Measurements from ENCODE around the gene CEP112.
"Not testable (repeated sequence)": the region's sequence is repeated elsewhere in the genome, so short reads cannot be mapped to it uniquely, and the experiment has no call there.

Gene CEP112

DNA sequence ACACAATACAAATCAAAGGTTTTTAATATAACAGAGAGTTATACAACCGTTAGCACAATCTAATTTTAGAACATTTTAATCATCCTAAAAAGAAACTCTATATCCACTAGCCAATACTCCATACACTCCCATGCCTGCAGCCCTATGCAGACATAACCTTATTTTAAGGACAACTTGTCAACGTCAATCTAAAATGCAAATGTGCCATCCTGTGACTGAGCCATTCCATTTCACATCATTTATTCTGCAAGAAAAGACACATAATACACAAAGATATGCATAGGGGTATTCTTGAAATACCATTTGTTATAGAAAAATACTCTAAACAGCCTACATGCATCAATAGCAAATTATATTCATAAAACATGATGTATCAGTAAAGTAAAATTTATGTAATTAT, 106.7 kb downstream of the CEP112 start:
- no peaks in the 10 kb centered on the region for H3K9me3 ChIP-seq (ENCODE audit: severe bottlenecking)

GRCh38 chr17:66080670-66081069, 111.3 kb downstream of the CEP112 start:
- not testable (repeated sequence) for H3K9me3 ChIP-seq (ENCODE audit: severe bottlenecking); H3K27ac ChIP-seq; H3K36me3 ChIP-seq; H3K27me3 ChIP-seq (ENCODE audit: insufficient read depth, low read depth, severe bottlenecking); DNase-seq; H3K4me3 ChIP-seq (ENCODE audit: low read depth, low read length)

More for the DNA sequence above, 106.7 kb downstream of the CEP112 start:
- no peak overlapping the region for H3K4me3 ChIP-seq (ENCODE audit: low read depth, low read length)
- TF ChIP-seq, protein P1, sequence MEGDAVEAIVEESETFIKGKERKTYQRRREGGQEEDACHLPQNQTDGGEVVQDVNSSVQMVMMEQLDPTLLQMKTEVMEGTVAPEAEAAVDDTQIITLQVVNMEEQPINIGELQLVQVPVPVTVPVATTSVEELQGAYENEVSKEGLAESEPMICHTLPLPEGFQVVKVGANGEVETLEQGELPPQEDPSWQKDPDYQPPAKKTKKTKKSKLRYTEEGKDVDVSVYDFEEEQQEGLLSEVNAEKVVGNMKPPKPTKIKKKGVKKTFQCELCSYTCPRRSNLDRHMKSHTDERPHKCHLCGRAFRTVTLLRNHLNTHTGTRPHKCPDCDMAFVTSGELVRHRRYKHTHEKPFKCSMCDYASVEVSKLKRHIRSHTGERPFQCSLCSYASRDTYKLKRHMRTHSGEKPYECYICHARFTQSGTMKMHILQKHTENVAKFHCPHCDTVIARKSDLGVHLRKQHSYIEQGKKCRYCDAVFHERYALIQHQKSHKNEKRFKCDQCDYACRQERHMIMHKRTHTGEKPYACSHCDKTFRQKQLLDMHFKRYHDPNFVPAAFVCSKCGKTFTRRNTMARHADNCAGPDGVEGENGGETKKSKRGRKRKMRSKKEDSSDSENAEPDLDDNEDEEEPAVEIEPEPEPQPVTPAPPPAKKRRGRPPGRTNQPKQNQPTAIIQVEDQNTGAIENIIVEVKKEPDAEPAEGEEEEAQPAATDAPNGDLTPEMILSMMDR (IDR thresholded peaks at IDR 0.05; ENCODE audit: low read depth, low read length), result no peak
- no peak overlapping the region for H3K27ac ChIP-seq
- no peak for DNase-seq
- no peaks in the 10 kb centered on the region for H3K36me3 ChIP-seq
- no peaks in the 10 kb centered on the region for H3K27me3 ChIP-seq (ENCODE audit: insufficient read depth, low read depth, severe bottlenecking)

- H3K27ac ChIP-seq, result no peak overlapping the region
- no peak overlapping the region for H3K4me3 ChIP-seq (ENCODE audit: low read depth, low read length)
- no peaks in the 10 kb centered on the region for H3K36me3 ChIP-seq
- no peaks in the 10 kb centered on the region for H3K27me3 ChIP-seq (ENCODE audit: insufficient read depth, low read depth, severe bottlenecking)
- no peak for DNase-seq
- TF ChIP-seq, protein P1 (IDR thresholded peaks at IDR 0.05; ENCODE audit: low read depth, low read length), result no peak
- H3K9me3 ChIP-seq (ENCODE audit: severe bottlenecking), result no peaks in the 10 kb centered on the region
These were observed 115.3 kb downstream of the CEP112 start for GRCh38 chr17:66076546-66077190.

DNA sequence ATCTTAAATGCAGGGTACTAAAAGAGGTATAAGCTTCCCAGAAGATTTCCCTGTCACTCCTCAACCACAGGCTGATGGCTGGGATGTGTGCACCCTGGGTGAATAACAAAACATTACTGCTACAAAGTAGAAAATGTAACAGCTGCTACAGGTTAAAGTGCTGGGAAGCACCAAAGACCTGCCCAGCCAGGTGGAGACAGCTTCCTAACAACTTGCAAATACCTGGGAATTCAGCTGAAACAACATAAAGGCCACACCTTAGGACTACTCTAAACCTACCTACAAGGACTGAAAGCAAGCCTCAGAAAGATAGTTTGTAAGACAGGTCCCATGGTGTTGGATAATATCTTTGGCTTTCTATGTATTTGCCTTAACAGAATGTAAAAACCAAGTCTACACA, 118.5 kb downstream of the CEP112 start:
- no peaks in the 10 kb centered on the region for H3K36me3 ChIP-seq
- H3K9me3 ChIP-seq (ENCODE audit: severe bottlenecking), result no peaks in the 10 kb centered on the region
- H3K27ac ChIP-seq, result no peak overlapping the region
- H3K27me3 ChIP-seq (ENCODE audit: insufficient read depth, low read depth, severe bottlenecking), result no peaks in the 10 kb centered on the region
- H3K4me3 ChIP-seq (ENCODE audit: low read depth, low read length), result no peak overlapping the region
- DNase-seq, result no peak
- TF ChIP-seq, protein P1 (IDR thresholded peaks at IDR 0.05; ENCODE audit: low read depth, low read length), result no peak

GRCh38 chr17:66063686-66064085, 128.2 kb downstream of the CEP112 start:
- Histone ChIP-seq H3K27me3 (ENCODE audit: insufficient read depth, low read depth, severe bottlenecking) (no peaks in the 10 kb centered on the region), H3K36me3 (no peaks in the 10 kb centered on the region), H3K4me3 (ENCODE audit: low read depth, low read length) (no peak overlapping the region), H3K9me3 (ENCODE audit: severe bottlenecking) (no peaks in the 10 kb centered on the region), H3K27ac (no peak overlapping the region)
- TF ChIP-seq, protein P1 (IDR thresholded peaks at IDR 0.05; ENCODE audit: low read depth, low read length), result no peak
- DNase-seq, result no peak

GRCh38 chr17:66056148-66056547, 135.8 kb downstream of the CEP112 start:
- TF ChIP-seq, protein P1 (IDR thresholded peaks at IDR 0.05; ENCODE audit: low read depth, low read length), result no peak
- no peak for DNase-seq
- no peak overlapping the region for H3K27ac ChIP-seq

More at GRCh38 chr17:66056148-66056547, 135.8 kb downstream of the CEP112 start:
- H3K36me3 ChIP-seq, result no peaks in the 10 kb centered on the region
- no peak overlapping the region for H3K4me3 ChIP-seq (ENCODE audit: low read depth, low read length)
- no peaks in the 10 kb centered on the region for H3K27me3 ChIP-seq (ENCODE audit: insufficient read depth, low read depth, severe bottlenecking)
- H3K9me3 ChIP-seq (ENCODE audit: severe bottlenecking), result no peaks in the 10 kb centered on the region
